ENCODE data around the gene SERPINF2. TPM values are rescaled to one million over a fixed set of nuclear protein-coding genes. Genes with fewer than 3 reads are reported as not detected.
"Not testable (repeated sequence)": the region's sequence is repeated elsewhere in the genome, so short reads cannot be mapped to it uniquely, and the experiment has no call there.

Gene SERPINF2
- total and polyA plus RNA-seq, 3 experiments from 2014 or later = 0.13 to 0.33 TPM; not detected in 1

DNA sequence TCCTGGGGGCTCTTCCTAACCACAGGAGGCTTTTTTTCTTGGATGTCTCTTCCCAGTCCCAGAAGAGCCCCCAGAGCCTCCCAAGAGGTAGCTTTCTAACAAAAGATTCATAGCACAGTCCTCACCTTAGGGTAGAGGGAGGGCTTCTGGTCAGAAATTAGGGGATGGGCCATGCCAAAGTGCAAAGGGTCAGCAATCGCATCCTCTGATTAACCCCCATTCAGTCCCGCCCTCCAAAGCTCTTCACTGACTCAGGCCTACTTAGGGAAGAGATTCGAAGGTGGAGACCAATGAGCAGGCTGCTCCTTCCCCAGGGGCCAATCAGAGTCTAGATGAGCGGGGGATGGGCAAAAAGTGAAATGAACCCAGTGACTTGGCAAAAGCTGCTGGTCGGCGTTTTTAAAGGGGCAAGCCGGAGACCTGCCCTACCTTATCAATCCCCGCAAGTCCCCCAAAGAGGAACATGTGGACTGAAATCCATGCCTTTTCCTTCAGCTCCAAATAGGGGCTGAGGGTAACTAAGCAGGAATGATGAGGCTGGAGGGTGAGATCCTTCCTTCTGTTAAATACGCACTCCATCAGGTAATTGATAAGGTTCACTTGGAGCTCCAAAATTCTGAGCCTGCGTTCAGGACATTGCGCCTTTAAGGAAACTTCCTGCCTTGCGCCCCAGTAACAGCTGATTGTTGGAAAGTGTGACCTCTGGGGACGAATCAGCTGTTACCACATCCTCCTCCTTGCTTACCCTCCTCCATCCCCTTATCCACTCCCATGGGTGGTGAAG lies 25.6 kb upstream of the SERPINF2 start:
- ChIA-PET POLR2A (interaction anchor here (0.7 to 2.7 kb wide), 11 partner anchors 33 to 586 kb away, joined by 3 to 26 read pairs (median 4); partner anchors contain the start of genes PRPF8, RILP, RPA1 and SMG6), CTCF (interaction anchor here (0.7 to 2.4 kb wide), 14 partner anchors 8 to 337 kb away, joined by 3 to 11 read pairs (median 4); partner anchors contain the start of genes HIC1, RILP and WDR81)
- Histone ChIP-seq H3K27ac (ENCODE audit: low read depth, low read length) (peak overlapping the region; percentile 89), H3K4me3 (ENCODE audit: low read length) (peak overlapping the region; percentile 85), H3K36me3 (ENCODE audit: insufficient read depth, low read length) (no peaks in the 10 kb centered on the region), H3K27me3 (ENCODE audit: insufficient read depth, low read length, poor library complexity, severe bottlenecking) (no peaks in the 10 kb centered on the region), H3K4me1 (ENCODE audit: insufficient read depth, low read length) (peaks cover 31% of the 10 kb centered on the region), H3K9me3 (ENCODE audit: low read length) (no peaks in the 10 kb centered on the region)
- peaks cover 26 to 35% (median 32%) of the 10 kb centered on the region in 3 donors for H3K4me1 Mint-ChIP-seq
- peak overlapping the region; percentile 88 to 97 (median 93) for H3K4me3 Mint-ChIP-seq
- peak overlapping the region; percentile 89 to 100 (median 96) for H3K27ac Mint-ChIP-seq
- peak; percentile 66 to 83 (median 74) for DNase-seq
- H3K36me3 Mint-ChIP-seq = peaks cover 0 to 17% (median under 1%) of the 10 kb centered on the region in 3 donors
- no peaks in the 10 kb centered on the region for H3K9me3 Mint-ChIP-seq
- H3K27me3 Mint-ChIP-seq = no peaks in the 10 kb centered on the region

DNA sequence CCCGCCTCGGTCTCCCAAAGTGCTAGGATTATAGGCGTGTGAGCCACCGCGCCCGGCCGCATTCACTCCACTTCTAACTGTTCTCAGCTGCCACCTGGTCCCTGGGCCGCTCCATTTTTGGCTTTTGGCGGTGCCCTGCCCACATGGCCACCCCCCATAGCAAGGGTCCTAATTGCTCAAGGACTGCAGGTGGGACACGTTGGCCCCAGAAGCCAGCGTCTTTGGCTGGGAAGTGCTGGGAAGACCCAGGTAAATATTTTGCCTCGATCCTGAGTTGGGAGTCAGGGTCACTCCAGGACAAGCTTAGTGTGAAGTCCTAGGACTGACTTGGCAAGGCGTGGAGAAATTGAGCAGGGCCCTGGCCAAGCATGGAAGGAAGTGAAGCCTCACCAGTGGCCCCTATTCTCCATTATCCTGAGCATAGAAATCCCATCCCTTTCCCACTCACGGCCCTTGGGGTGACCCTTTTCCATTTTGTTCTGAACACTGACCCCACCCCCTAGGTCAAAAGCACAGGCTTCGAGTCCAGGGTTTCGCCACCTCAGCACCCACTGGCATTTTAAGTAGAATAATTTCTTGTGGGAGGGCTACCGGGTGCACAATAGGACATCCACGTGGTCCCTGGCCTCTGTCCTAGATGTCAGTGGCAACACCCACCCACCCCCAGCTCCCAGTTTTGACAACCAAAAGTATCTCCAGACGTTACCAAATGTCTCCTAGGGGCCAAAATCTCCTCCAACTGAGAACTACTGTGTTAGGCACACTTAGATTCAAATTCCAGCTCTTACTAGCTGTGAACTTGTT lies 24.1 kb upstream of the SERPINF2 start:
- H3K36me3 Mint-ChIP-seq = peaks cover 0 to 5% (median 0%) of the 10 kb centered on the region in 3 donors
- CTCF ChIA-PET = interaction anchor here (1.4 kb wide), 1 partner anchor 48 kb away, joined by 3 read pairs; no protein-coding TSS in a partner anchor
- H3K27me3 Mint-ChIP-seq = peaks cover 0 to 2% of the 10 kb centered on the region in 2 donors
- peaks cover 36 to 50% (median 41%) of the 10 kb centered on the region in 3 donors for H3K4me1 Mint-ChIP-seq
- H3K27ac Mint-ChIP-seq = peak overlapping the region in 5 of 8 donors; percentile 11 to 94 (median 68)
- H3K4me3 Mint-ChIP-seq = peak overlapping the region; percentile 29 to 96 (median 47)
- no peak for DNase-seq
- H3K9me3 Mint-ChIP-seq = no peaks in the 10 kb centered on the region
- POLR2A ChIA-PET = interaction anchor here (0.5 kb wide), 1 partner anchor 89 kb away, joined by 4 read pairs; no protein-coding TSS in a partner anchor
- H3K27ac ChIP-seq (ENCODE audit: low read depth, low read length) = peak overlapping the region; percentile 89
- no peaks in the 10 kb centered on the region for H3K36me3 ChIP-seq (ENCODE audit: insufficient read depth, low read length)
- H3K4me1 ChIP-seq (ENCODE audit: insufficient read depth, low read length) = peaks cover 39% of the 10 kb centered on the region
- H3K4me3 ChIP-seq (ENCODE audit: low read length) = no peak overlapping the region
- no peaks in the 10 kb centered on the region for H3K27me3 ChIP-seq (ENCODE audit: insufficient read depth, low read length, poor library complexity, severe bottlenecking)
- H3K9me3 ChIP-seq (ENCODE audit: low read length) = no peaks in the 10 kb centered on the region

DNA sequence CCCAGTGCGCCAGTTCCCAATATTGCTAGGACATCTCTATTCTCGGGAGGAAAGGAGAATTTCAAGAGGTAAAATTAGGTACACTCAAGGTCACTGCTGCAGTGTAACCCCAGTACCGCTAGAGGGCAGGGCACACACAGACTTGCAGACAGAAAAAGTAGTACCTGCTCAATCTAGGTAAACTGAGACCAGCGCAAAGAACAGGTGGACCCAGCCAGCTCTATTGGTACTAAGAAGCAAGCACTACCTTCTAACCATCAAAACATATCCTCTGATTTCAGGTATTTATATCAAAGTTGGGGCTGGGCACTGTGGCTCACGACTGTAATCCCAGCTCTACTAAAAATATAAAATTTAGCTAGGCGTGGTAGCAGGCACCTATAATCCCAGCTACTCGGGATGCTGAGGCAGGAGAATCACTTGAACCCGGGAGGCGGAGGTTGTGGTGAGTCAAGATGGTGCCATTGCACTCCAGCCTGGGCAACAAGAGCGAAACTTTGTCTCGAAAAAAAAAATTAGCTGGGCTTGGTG lies 21.8 kb upstream of the SERPINF2 start:
- no peaks in the 10 kb centered on the region for H3K36me3 ChIP-seq (ENCODE audit: insufficient read depth, low read length)
- Mint-ChIP-seq H3K27me3 (peaks cover 0 to 2% of the 10 kb centered on the region in 2 donors), H3K9me3 (no peaks in the 10 kb centered on the region), H3K4me1 (peaks cover 39 to 54% (median 47%) of the 10 kb centered on the region in 3 donors), H3K36me3 (peaks cover 0 to 8% (median 0%) of the 10 kb centered on the region in 3 donors), H3K4me3 (peak overlapping the region in 5 of 7 donors; percentile 15 to 87 (median 41)), H3K27ac (peak overlapping the region; percentile 31 to 98 (median 86))
- no peaks in the 10 kb centered on the region for H3K27me3 ChIP-seq (ENCODE audit: insufficient read depth, low read length, poor library complexity, severe bottlenecking)
- peaks cover 47% of the 10 kb centered on the region for H3K4me1 ChIP-seq (ENCODE audit: insufficient read depth, low read length)
- H3K27ac ChIP-seq (ENCODE audit: low read depth, low read length) = no peak overlapping the region
- POLR2A ChIA-PET = interaction anchor here (0.5 to 1.3 kb wide), 3 partner anchors 45 to 317 kb away, joined by 3 to 6 read pairs (median 4); no protein-coding TSS in a partner anchor
- CTCF ChIA-PET = interaction anchor here (0.7 to 5.2 kb wide), 32 partner anchors 8 to 539 kb away, joined by 3 to 41 read pairs (median 4); partner anchors contain the start of genes RPA1, RTN4RL1 and SMYD4
- no peak overlapping the region for H3K4me3 ChIP-seq (ENCODE audit: low read length)
- H3K9me3 ChIP-seq (ENCODE audit: low read length) = no peaks in the 10 kb centered on the region
- DNase-seq = peak; percentile 45 to 79 (median 62)

DNA sequence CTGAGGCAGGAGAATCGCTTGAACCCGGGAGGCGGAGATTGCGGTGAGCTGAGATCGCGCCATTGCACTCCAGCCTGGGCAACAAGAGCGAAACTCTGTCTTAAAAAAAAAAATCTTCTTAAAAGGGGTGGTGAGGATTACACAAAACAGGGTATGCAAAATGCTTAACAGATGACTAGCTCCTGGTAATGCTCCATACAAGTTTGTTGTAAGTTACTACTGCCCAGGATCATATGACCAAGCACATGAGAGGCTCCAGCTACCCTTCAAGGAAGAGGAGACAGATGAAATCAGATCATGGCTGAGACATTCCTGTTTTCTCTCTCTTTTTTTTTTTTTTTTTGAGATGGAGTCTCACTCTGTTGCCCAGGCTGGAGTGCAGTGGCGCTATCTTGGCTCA lies 20.6 kb upstream of the SERPINF2 start:
- H3K27ac Mint-ChIP-seq = peak overlapping the region in 3 of 8 donors; percentile 94 to 97 (median 94)
- not testable (repeated sequence) for DNase-seq; H3K27me3 ChIP-seq (ENCODE audit: insufficient read depth, low read length, poor library complexity, severe bottlenecking); H3K36me3 ChIP-seq (ENCODE audit: insufficient read depth, low read length); H3K27ac ChIP-seq (ENCODE audit: low read depth, low read length); H3K9me3 ChIP-seq (ENCODE audit: low read length); H3K27me3 Mint-ChIP-seq; H3K4me3 Mint-ChIP-seq; H3K36me3 Mint-ChIP-seq; H3K4me3 ChIP-seq (ENCODE audit: low read length); H3K9me3 Mint-ChIP-seq
- POLR2A ChIA-PET = interaction anchor here (1.3 kb wide), 1 partner anchor 62 kb away, joined by 6 read pairs; no protein-coding TSS in a partner anchor
- H3K4me1 ChIP-seq (ENCODE audit: insufficient read depth, low read length) = peaks cover 53% of the 10 kb centered on the region
- H3K4me1 Mint-ChIP-seq = peaks cover 35 to 53% (median 40%) of the 10 kb centered on the region in 3 donors
- CTCF ChIA-PET = interaction anchor here (0.7 to 5.2 kb wide), 11 partner anchors 21 to 324 kb away, joined by 3 to 41 read pairs (median 5); no protein-coding TSS in a partner anchor

DNA sequence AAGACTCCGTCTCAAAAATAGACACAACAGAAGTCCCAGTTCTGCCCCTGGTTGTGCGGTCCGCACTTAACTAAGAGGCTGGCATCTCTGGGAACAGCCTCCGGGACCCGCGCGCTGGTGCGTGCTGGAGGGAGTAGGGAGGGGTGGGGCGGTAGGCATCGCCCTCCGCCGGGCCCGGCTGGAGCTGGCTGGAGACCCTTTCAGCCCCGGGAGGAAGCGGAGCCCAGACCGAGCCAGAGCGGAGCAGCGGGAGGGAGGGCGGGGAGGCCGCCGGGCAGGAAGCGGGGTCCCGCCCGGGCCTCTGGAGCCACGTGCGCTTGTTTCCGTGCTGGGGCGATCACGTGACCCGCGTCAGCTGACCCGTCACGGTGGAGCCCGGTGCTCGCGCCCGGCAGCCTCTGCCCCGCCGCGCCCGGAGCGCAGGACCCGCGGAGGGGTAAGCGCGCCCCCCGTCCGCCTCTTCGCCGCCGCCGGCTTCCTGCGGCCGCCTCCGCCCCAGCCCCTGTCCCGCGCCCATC lies 18.3 kb upstream of the SERPINF2 start, which contains the start of gene WDR81:
WDR81 (plus strand) TSS at position 354 of the 518 bp plus-strand sequence. CDS start 256 bp downstream, outside the sequence.
- Histone ChIP-seq H3K4me3 (ENCODE audit: low read length) (peak within 1 kb of the TSS; percentile 65), H3K27me3 (ENCODE audit: insufficient read depth, low read length, poor library complexity, severe bottlenecking) (no peaks in the 10 kb centered on the region), H3K36me3 (ENCODE audit: insufficient read depth, low read length) (no peaks in the 10 kb centered on the region), H3K4me1 (ENCODE audit: insufficient read depth, low read length) (peaks cover 42% of the 10 kb centered on the region), H3K27ac (ENCODE audit: low read depth, low read length) (peak within 1 kb of the TSS; percentile 59), H3K9me3 (ENCODE audit: low read length) (no peaks in the 10 kb centered on the region)
- Mint-ChIP-seq H3K4me3 (peak within 1 kb of the TSS; percentile 72 to 89 (median 86)), H3K4me1 (peaks cover 28 to 58% (median 30%) of the 10 kb centered on the region in 3 donors), H3K27ac (peak within 1 kb of the TSS; percentile 61 to 96 (median 84)), H3K36me3 (peaks cover 0 to 27% (median 2%) of the 10 kb centered on the region in 3 donors), H3K9me3 (no peaks in the 10 kb centered on the region), H3K27me3 (peaks cover 0 to 2% of the 10 kb centered on the region in 2 donors)
- DNase-seq = peak; percentile 82 to 91 (median 85)
- POLR2A ChIA-PET = interaction anchor here (0.6 to 1.6 kb wide), 6 partner anchors 9 to 105 kb away, joined by 3 to 14 read pairs (median 4); partner anchors contain the start of genes RPA1 and SMYD4
- CTCF ChIA-PET = interaction anchor here (1.1 to 5.2 kb wide), 6 partner anchors 8 to 75 kb away, joined by 3 to 41 read pairs (median 4); partner anchors contain the start of genes RILP and SERPINF1

DNA sequence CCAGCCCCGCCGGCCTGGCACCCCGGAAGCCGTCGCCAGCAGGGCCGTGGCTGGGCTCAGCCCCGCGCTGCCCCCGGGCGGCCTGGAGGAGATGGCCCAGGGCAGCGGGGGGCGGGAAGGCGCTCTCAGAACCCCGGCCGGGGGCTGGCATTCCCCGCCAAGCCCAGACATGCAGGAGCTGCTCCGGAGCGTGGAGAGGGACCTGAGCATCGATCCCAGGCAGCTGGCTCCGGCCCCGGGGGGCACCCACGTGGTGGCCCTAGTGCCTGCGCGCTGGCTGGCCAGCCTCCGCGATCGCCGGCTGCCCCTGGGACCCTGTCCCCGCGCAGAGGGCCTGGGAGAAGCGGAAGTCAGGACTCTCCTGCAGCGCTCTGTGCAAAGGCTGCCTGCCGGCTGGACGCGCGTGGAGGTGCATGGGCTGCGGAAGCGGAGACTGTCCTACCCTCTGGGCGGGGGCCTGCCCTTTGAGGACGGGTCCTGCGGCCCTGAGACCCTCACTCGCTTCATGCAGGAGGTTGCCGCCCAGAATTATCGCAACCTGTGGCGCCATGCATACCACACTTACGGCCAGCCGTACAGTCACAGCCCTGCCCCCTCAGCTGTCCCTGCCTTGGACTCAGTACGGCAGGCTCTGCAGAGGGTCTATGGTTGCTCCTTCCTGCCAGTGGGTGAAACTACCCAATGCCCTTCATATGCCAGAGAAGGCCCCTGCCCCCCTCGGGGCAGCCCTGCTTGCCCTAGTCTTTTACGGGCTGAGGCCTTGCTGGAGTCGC lies 17.6 kb upstream of the SERPINF2 start:
- POLR2A ChIA-PET = interaction anchor here (0.6 to 1.6 kb wide), 7 partner anchors 9 to 1011 kb away, joined by 3 to 14 read pairs (median 3); partner anchors contain the start of genes RPA1 and SMYD4
- Mint-ChIP-seq H3K27ac (peak overlapping the region in 4 of 8 donors; percentile 33 to 74 (median 71)), H3K27me3 (peaks cover 0 to 2% of the 10 kb centered on the region in 2 donors), H3K36me3 (peaks cover 0 to 33% (median 6%) of the 10 kb centered on the region in 3 donors), H3K4me3 (peak overlapping the region; percentile 69 to 87 (median 81)), H3K4me1 (peaks cover 32 to 63% (median 35%) of the 10 kb centered on the region in 3 donors), H3K9me3 (no peaks in the 10 kb centered on the region)
- peak overlapping the region; percentile 59 for H3K27ac ChIP-seq (ENCODE audit: low read depth, low read length)
- CTCF ChIA-PET = interaction anchor here (1.3 to 1.5 kb wide), 2 partner anchors 9 to 76 kb away, joined by 3 to 4 read pairs; partner anchors contain the start of gene RILP
- no peaks in the 10 kb centered on the region for H3K36me3 ChIP-seq (ENCODE audit: insufficient read depth, low read length)
- H3K9me3 ChIP-seq (ENCODE audit: low read length) = no peaks in the 10 kb centered on the region
- H3K4me1 ChIP-seq (ENCODE audit: insufficient read depth, low read length) = peaks cover 42% of the 10 kb centered on the region
- H3K4me3 ChIP-seq (ENCODE audit: low read length) = peak overlapping the region; percentile 65
- no peaks in the 10 kb centered on the region for H3K27me3 ChIP-seq (ENCODE audit: insufficient read depth, low read length, poor library complexity, severe bottlenecking)
- DNase-seq = no peak
